Mucosa of gallbladder (tissue), 1 donor: ENCODE data around the gene CMAS. TPM values are rescaled to one million over a fixed set of nuclear protein-coding genes. Genes with fewer than 3 reads are reported as not detected.
"Not testable (repeated sequence)": the region's sequence is repeated elsewhere in the genome, so short reads cannot be mapped to it uniquely, and the experiment has no call there.

Experiments used
- DNase-seq: peaks from one replicate; pipeline ENCODE4 v3.0.0-alpha.2; 2020; ENCODE audit warnings: low spot score
- total RNA-seq: library from RNA; stranded (reverse); gene quantifications from one replicate; pipeline ENCODE4 v1.2.1, GENCODE V29; 2021
- donor health status: DM: no; HTN: no; CAD: no.

CMAS gene
- total RNA-seq: 55.2 TPM

DNA sequence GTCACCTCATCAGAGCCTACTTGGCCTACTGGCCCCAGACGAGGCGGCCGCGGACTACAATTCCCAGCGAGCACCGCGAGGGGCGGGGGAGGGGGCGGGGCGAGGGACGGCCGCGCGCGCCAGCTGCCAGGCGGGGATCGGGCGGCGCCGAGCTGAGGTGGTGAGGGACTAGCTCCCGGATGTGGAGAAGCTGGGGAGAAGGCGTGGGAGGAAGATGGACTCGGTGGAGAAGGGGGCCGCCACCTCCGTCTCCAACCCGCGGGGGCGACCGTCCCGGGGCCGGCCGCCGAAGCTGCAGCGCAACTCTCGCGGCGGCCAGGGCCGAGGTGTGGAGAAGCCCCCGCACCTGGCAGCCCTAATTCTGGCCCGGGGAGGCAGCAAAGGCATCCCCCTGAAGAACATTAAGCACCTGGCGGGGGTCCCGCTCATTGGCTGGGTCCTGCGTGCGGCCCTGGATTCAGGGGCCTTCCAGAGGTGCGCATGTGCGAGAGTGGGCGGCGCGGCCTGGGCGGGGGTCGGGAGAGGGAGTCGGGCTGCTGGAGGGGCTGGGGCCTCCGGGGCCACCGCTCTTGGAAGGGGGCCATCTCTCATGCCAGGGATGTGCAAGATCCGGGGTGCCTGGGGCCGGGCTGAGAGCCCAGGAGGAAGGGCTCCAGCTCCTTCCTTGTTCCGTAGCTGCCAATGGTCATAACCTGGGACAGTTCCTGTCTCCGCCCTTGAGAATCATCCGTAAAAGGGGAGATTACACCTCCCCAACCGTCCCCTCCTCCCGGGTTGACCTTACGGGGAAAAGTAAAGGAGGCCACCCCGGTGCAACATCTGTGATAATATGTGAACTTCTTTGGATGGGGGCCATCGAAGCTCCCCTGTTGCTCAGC, at the start of gene CMAS:
Gene CMAS, plus strand, starts transcription at position 129 of the 878 bp plus-strand sequence. Its CDS starts 86 bp downstream, at position 215.
- DNase-seq: peak; percentile 74

DNA sequence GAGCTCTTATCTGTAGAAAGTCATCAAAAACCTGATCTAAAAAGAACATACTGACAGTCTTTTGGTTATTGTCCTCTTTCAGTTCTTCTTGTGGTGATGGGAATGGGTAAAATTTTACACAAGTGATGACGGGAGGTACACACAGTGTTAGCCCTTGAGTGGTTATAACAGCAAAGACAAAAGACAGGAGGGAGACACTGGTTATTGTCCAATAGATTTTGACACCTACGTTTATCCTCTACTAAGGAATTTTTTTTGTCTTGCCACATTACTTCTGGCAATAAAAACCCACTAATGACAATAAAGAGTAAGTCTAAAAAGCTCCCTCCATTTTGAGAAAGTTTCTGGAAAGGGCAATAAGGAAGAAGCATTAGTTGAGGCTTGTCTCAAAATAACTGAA, 47.7 kb upstream of the CMAS start:
- DNase-seq: no peak

DNA sequence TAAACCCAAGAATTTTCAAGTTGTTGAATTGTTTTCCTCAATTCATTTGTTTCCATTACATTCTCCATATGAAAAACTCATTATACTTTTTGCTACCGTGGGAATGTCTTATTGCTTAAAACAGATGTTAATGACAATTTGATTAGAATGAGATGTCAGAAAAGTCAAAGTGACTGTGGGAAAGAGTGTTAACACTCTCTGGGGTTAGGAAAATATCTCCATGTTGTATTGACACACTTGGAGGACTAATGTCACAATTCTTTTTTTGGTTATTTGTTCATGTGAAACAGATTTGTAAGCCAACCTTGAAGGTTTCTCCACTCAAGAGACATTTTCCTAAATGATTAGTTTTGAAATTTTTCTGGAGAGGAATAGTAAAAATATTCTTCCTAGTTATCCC, 47.2 kb upstream of the CMAS start:
- DNase-seq: no peak

DNA sequence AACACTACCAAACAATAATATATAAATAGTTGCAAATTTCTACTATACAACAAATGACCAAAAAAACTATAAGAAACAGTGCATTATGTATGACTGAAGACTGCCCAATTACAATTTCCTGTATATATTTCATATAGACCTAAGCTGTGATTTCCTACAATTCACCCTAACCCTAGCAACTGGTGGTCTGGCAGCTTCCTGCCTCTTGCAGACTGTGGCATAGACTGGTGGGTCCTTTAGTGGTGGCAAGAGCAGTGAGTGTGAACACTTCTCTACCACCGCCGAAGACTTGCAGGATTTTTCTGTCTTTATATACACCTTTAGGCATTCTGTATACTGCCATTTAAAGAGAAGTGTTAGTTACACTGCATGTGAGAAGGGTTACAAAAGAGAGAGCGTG, 43.6 kb upstream of the CMAS start:
- DNase-seq: no peak

DNA sequence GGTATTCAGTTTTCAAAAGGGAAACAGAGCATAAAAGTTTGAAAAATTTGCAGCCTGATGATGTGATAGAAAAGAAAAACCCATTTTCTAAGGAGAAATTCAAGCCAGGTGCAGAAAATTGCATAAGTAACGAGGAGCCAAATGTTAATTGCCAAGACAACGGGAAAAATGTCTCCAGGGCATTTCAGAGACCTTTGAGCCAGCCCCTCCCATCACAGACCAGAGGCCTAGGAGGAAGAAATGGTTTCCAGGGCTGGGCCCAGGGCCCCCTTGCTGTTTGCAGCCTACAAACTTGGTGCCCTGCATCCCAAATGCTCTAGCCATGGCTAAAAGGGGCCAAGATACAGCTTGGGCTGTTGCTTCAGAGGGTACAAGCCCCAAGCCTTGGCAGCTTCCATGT, 38.2 kb upstream of the CMAS start:
- not testable (repeated sequence) for DNase-seq

DNA sequence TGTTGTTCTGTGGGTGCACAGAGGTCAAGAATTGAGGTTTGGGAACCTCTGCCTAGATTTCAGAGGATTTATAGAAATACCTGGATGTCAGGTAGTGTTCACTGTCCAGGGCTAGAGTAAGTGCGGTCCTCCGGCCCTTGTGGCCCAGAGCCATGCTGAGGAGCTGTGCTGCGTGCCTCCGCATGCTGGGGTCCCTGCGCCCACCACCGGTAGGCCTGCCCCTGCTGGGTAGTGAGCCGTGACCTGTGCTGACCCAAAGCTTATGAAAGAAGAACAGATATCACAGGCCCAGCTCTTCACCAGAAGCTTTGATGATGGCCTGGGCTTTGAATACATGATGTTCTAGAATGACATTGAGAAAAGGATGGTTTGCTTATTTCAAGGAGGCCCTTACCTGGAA, 37.8 kb upstream of the CMAS start:
- no peak for DNase-seq

DNA sequence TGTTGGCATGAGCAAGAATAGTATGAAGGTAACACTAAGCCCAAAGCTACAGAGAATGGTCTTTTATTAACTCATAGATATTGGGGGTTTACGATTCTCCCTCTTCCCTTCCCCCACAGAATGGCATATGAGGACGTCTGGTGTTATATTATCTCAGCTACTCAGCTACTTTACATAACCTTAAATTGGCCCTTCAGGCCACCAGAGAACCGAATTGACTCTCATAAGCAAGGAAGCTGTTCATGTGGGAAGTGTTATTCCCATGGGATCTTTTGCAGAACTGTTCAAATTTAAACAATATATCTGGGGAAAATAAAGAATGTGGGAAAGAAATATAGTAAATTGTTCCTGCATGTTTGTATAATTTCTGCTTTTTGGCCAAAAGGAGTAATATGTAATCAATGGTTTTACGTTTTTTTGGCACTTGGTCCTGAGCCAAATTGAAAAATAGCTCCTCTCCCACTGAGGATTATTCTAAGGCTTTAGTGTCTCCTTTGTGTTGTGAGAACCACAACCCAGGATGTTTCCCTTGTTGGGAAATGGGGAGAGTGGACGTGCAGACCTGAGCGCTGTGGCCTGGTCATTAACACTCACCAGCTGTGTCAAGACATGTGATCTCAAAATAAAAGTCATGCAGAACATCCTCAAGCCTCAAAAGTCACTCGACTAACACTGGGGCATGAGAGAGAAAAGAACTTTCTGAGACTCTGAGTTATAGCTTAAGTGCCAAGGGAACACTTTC, 31.8 kb upstream of the CMAS start:
- DNase-seq: no peak

DNA sequence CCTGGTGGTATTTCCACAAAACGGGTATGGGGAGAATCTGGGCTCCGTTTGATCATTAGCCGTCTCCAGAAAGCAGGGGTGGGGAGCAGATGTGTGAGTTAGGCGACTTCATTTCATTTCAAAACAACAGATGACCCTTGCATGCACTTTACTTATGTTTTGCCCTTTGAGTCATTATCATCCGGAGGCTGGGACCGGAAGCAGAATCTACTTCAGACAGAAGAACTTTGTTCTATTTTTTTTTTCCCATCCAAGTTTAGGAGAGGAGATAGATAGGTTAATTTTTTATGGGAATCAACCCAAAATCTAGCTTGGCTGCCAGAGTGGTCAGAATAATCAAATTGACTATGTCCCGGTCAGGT, 31.3 kb upstream of the CMAS start:
- no peak for DNase-seq

DNA sequence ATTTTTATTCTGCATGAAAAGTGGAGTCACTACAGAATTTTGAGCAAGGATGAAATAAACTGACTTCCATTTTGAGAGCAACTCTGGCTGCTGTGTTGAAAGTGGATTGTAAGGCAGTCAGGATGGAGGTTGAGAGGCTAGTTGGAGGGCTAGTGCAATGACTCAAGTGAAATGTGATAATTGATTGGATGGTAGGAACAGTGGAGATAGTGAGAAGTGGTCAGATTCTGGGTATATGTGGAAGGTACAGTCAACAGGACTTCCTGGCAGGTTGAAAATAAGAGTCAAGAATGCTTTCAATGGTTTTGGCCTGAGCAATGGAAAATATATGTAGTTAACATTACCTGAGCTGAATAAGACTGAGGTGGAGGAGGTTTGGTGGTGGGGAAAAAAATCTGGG, 29.0 kb upstream of the CMAS start:
- no peak for DNase-seq

DNA sequence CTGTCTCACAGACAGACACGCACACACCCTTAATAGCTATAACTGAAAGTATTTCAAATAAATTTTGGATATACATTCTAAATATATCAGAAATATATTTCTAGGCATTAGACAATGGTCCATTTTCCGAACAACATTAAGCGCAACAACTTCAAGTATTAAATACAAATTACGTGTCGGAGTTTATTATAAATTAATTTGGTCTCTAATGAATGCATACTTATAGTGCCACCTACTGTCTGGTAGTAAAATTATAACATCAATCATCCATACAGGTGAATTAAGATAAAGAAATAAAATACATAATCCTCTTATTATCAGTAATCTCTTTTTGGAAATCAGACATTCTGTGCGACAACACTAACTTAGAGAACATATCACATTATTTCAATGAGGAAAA, 27.2 kb upstream of the CMAS start:
- DNase-seq: no peak

DNA sequence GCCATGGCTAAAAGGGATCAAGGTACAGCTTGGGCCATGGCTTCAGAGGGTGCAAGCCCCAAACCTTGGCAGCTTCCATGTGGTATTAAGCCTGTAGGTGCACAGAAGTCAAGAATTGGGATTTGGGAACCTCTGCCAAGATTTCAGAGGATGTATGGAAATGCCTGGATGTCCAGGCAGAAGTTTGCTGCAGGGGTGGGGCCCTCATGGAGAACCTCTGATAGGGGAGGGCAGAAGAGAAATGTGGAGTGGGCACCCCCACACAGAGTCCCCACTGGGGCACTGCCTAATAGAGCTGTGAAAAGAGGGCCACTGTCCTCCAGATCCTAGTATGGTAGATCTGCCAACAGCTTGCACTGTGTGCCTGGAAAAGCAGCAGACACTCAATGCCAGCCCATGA, 22.5 kb upstream of the CMAS start:
- not testable (repeated sequence) for DNase-seq

DNA sequence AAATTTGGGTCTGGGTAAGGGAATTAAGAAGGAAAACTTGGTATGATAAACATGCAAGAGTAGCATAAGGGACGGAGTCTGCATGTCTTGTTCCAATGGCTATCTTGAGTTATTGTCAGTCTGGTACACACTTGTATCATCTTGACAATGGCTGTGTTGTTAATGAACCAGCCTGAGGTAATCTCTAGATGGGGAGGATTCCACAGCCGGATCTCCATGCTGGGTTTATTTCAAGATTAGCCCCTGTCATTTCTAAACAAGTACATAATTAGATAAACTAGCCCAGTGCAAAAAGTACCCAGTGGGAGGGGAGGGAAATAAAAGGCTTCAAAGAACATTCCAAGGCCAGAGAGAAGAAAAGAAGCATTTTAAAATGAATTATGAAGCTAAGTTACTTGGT, 16.5 kb upstream of the CMAS start:
- DNase-seq: no peak

DNA sequence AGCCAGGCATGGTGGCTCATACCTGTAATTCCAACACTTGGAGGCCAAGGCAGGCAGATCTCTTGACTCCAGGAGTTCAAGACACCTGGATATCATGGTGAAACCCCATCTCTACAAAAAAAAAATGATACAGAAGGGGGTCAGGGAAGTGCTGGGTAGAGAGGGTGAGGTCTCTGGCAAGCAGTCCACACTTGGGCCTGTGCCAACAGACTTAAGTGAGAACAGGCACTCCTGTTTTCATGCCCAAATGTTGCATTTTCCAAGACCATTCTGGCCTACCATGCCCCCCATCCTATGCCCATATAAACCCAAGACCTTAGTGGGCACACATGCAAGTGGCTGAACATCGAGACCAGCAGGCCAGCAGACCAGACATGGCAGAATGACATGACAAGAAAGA, 16.0 kb upstream of the CMAS start:
- no peak for DNase-seq

DNA sequence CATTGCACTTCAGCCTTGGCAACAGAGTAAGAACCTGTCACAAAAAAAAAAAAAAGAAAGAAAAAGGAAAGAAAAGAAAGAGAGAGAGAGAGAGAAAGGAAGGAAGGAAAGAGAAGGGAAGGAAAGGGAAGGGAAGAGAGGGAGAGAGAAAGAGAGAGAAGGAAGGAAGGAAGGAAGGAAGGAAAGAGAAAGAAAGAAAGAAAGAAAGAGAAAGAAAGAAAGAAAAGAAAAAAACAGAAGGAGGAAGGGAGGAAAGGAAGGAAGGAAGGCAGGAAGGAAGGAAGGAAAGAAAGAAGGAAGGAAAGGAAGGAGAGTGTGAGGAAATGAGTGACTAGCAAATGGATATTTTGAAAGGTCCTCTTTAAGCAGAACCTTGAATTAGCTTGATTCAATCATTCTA, 13.3 kb upstream of the CMAS start:
- no peak for DNase-seq

DNA sequence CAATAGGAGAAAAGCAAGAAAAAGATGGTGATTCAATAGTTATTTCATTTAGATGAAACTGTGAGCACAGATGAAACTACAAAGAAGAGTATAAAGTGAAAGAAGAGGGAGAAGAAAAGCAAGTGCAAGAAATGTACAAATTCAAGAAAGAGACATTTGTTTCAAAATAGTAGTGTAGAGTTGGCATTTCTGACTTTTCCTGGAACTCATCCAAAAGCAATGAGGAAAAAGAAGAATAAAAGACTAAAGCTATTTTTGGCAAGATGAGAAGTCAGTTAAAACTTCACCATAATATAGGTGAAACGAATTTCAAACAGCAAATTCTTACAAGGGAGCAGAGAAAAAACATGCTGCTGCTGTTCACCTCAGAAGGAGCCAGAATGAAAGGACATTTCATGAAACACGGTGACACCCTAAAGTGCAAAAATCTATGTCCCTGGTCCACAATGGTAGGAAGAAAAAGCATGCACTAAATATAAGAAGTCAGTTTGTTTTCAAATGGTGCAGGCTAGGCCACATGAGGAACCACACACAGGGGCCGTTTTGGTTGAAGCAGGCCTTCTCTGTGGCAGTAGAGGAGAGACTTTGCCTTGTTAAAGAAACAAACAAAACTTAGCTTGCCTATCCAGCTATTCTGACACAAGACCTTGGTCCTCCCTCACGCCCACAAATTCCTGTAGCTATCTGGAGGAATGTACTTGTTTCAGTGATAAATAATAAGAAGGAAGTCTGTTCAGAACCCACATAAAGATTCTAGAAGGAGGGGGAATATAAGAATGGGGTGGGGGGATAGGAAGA, 11.1 kb upstream of the CMAS start:
- no peak for DNase-seq

DNA sequence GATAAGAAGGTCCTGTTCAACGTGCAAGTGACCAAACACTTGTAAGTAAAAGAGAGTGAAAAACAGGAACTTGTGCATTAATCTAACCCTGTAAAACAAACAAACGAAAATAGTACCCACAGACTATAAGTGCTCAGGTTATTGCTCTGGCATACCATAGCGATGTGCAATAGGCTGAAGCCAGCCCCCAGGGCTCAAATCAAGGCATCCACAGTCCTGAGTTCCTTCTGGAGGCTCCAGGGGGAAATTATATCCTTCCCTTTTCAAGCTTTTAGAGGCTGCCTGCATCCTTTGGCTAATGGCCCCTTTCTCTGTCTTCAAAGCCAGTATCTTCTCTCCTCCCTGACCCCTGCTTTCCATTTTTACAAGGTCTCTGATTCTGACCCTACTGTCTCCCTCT, 8.1 kb upstream of the CMAS start:
- DNase-seq: no peak

DNA sequence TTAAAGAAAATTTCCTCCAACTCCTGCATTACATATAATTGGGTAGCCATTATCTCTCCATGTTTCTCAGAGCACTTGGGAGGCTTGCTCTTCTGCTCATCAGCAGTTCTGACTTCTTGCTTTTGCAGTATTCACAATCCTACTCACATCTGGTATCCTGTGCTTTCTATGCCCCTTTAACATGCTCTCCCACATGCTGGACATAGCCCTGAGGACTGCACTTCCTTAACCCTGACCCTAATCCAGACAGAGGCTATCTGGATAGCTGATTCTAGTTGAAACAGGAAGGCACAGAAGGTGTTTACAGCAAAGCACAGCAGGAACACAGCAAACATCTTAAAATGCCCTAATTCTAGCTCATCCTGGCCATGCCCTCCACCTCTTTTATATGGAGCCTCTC, 7.3 kb upstream of the CMAS start:
- DNase-seq: no peak

DNA sequence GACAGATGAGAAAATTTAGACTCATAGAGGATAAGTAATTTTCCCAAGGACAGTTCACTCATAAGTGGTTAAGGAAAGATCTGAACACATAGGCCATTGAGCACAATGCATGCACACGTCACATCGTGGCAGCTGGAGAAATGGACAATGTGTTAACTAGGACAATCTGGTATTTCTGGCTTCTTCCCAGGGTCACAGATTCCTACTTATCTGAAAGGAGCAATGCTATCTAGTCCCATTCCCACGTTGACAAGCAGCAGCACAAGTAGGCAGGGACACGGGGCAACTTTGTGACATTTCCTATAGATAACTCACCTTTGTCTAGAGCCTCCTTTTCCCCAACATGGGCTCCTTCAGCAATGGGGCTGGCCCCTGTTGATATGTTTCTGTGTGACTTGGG, 6.7 kb upstream of the CMAS start:
- DNase-seq: no peak

DNA sequence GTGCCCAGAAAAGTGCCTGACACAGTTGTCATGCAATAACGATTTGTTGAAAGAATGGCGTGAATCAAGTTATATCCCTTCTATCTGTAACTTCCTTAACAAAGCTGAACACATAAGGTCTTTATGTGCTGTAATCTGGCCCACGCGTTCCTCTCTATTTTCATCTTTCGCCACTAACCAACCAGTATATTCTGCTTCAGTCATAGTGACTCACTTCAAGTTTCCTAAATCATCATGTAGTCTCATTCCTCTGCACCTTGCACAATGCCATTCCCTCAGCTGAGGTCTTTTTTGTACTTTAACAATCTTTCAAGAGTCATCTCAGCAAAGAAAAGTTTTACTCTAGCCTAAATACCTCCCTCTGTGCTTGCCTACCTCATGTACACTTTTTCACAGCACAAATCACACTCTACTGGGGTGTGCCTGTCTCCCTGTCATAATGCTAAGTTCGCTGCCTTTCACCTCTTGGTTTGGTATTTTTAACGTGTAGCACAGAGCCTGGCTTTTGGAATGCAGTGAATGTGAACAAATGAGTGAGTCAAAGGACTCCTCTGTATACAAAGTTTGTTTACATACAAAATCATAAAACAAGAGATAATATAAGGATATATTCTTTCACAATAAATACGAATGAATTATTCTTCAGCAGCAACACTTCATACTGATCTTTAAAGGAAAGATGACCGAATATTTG, 2.9 kb upstream of the CMAS start:
- DNase-seq: no peak

DNA sequence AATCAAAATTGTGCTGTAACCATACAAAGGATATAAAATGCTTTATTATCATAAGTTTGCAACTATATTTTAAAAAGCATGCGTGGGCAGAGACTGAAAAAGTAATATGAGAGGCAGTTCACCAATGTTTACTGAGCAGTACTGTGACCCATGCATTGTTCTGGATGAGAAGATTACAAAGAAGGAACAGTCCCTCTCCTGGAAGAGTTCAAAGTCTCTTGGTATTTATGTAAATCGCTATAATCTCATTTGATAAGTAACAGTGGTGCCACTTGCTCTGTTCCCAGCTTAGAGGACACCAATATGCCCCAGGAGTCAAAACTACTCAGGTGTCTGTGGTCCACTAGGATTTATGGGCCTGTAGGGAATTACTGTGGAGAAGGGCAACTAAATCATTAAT, 2.1 kb upstream of the CMAS start:
- DNase-seq: no peak

DNA sequence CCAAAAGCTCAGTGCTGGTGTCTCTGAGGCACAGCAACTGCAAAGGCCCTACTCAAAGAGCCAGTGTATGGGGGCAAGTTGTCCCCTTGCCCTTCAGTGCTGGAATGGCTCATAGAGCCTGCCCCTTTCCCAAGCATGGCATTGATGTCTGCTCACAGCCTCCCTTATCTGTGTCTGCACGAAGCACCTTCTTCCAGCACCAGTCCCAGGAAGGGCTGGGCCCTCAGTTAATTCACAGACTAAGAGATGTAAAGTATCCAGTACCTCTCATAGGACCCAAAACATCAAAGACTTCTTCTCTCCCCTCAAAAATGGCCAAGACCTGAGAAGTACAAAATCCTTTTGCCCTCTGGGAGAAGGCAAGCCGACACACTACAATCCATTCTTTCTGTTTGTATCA, 1.6 kb upstream of the CMAS start:
- DNase-seq: no peak

DNA sequence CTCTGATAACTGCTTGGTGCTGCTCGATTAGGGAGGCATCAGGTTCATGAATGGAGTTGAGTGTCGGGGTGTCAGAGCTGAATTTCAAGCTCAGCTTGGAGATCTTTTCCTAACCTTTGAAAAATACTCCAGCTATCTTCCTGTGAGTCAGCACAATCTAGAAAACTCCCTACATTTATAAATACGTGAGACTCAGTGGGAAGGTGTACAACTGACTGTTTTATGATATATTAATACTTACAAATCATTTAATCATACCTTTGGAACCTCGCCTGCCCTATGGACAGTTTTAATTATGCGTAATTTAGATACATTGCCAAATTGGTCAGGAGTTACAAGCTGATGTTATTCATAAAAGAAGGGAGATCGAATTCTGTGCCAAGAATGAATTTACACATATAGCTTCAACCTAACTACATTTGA, 961 bp downstream of the CMAS start:
- no peak for DNase-seq
